Measurements from ENCODE around the gene EPS8L3. TPM values are rescaled to one million over a fixed set of nuclear protein-coding genes. Genes with fewer than 3 reads are reported as not detected.

EPS8L3 gene
- total and polyA plus RNA-seq, 9 of the 15 experiments (the other 6 are each of a cell fraction or from before 2014, with no cell fraction given), result 0.09 to 0.42 (median 0.14) TPM; not detected in 5

DNA sequence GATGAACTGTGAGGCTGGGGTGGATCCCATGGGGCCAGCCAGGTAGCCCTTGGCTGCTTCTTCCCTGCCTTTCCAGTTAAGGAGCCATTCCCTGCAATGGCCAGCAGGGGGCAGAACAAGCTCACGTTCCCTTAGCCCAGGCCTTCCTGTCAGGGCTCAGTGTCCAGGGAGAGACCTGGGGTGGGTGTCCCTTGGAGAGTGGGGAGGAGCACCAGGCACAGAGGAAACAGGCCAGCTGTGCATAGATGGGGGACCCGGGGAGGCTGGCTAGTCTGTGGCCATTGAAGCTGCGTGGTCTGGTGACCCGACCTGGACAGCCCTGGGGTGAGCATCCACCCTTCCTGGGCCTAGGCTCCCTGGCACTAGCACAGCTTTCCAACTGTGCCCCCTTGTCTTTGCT is 13.2 kb upstream of the EPS8L3 start (continued):
- TF ChIP-seq, protein P1, sequence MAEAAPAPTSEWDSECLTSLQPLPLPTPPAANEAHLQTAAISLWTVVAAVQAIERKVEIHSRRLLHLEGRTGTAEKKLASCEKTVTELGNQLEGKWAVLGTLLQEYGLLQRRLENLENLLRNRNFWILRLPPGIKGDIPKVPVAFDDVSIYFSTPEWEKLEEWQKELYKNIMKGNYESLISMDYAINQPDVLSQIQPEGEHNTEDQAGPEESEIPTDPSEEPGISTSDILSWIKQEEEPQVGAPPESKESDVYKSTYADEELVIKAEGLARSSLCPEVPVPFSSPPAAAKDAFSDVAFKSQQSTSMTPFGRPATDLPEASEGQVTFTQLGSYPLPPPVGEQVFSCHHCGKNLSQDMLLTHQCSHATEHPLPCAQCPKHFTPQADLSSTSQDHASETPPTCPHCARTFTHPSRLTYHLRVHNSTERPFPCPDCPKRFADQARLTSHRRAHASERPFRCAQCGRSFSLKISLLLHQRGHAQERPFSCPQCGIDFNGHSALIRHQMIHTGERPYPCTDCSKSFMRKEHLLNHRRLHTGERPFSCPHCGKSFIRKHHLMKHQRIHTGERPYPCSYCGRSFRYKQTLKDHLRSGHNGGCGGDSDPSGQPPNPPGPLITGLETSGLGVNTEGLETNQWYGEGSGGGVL (CRISPR knock-in tag; IDR thresholded peaks at IDR 0.05), result no peak
- TF ChIP-seq ZNF778 (CRISPR knock-in tag; IDR thresholded peaks at IDR 0.05) (no peak), NUFIP1 (IDR thresholded peaks at IDR 0.05; ENCODE audit: partially characterized antibody) (no peak), SMC3 (conservative IDR thresholded peaks at IDR 0.05; ENCODE audit: insufficient read depth, low read depth, low read length) (peak; percentile 100), ZNF408 (CRISPR knock-in tag; IDR thresholded peaks at IDR 0.05; ENCODE audit: low read depth) (no peak), RERE (CRISPR knock-in tag; IDR thresholded peaks at IDR 0.05; ENCODE audit: borderline replicate concordance) (no peak), FOSL1 (tag; conservative IDR thresholded peaks at IDR 0.05) (no peak; the same call in 1 of the 2 replicates), HDAC8 (tag; IDR thresholded peaks at IDR 0.05) (no peak), PHTF2 (CRISPR knock-in tag; IDR thresholded peaks at IDR 0.05) (no peak)
- TF ChIP-seq, protein P2, sequence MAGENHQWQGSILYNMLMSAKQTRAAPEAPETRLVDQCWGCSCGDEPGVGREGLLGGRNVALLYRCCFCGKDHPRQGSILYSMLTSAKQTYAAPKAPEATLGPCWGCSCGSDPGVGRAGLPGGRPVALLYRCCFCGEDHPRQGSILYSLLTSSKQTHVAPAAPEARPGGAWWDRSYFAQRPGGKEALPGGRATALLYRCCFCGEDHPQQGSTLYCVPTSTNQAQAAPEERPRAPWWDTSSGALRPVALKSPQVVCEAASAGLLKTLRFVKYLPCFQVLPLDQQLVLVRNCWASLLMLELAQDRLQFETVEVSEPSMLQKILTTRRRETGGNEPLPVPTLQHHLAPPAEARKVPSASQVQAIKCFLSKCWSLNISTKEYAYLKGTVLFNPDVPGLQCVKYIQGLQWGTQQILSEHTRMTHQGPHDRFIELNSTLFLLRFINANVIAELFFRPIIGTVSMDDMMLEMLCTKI (IDR thresholded peaks at IDR 0.05; ENCODE audit: partially characterized antibody), result no peak
